Measurements from ENCODE around the gene LKAAEAR1. TPM values are rescaled to one million over a fixed set of nuclear protein-coding genes. Genes with fewer than 3 reads are reported as not detected.

The LKAAEAR1 gene
- polyA plus RNA-seq, 2 of the 4 experiments (the other 2 are of a cell fraction): 0.14 to 0.56 TPM

- TF ChIP-seq HMGXB4 (CRISPR knock-in tag; IDR thresholded peaks at IDR 0.05; ENCODE audit: borderline replicate concordance): no peak
- no peak for TF ChIP-seq EP300 (IDR thresholded peaks at IDR 0.05)
Observed at GRCh38 chr20:64110411-64111068, 26.3 kb upstream of the LKAAEAR1 start (continued).

- WGBS (ENCODE audit: missing lambda C conversion rate): 63% methylated on average over 12 of the region's 16 CpGs
- CTCF ChIA-PET: interaction anchor here (1.0 to 7.6 kb wide), 5 partner anchors 9 to 70 kb away, joined by 3 to 63 read pairs (median 7); partner anchors contain the start of gene LKAAEAR1
- Histone ChIP-seq H3K4me1 (no peaks in the 10 kb centered on the region), H3K4me3 (no peak overlapping the region), H3K9me3 (no peaks in the 10 kb centered on the region), H3K27ac (no peak overlapping the region), H3K4me2 (no peak overlapping the region)
- DNase-seq (ENCODE audit: low read depth in 1 of 2, low spot score in 1 of 2) (no peak), ATAC-seq (no peak), FAIRE-seq (no peak)
- TF ChIP-seq REST (IDR thresholded peaks at IDR 0.05): no peak
- POLR2A ChIA-PET: no interaction called here
Observed at GRCh38 chr20:64109831-64110391, 25.7 kb upstream of the LKAAEAR1 start.

GRCh38 chr20:64108731-64109681 lies 24.8 kb upstream of the LKAAEAR1 start:
- Histone ChIP-seq H3K4me3 (no peak overlapping the region), H3K27ac (no peak overlapping the region), H3K4me1 (no peaks in the 10 kb centered on the region), H3K4me2 (no peak overlapping the region), H3K9me3 (no peaks in the 10 kb centered on the region)
- no peak for DNase-seq (ENCODE audit: low read depth in 1 of 2, low spot score in 1 of 2)
- ChIA-PET CTCF (interaction anchor here (0.8 to 7.1 kb wide), 5 partner anchors 12 to 71 kb away, joined by 3 to 63 read pairs (median 3); partner anchors contain the start of gene LKAAEAR1), POLR2A (no interaction called here)
- FAIRE-seq: no peak
- 63% methylated on average over 16 of the region's 26 CpGs for WGBS (ENCODE audit: missing lambda C conversion rate)
- ATAC-seq: no peak
- no peak for TF ChIP-seq RNF2 (IDR thresholded peaks at IDR 0.05; ENCODE audit: borderline replicate concordance, low read depth)
- no peak for TF ChIP-seq NPAS2 (CRISPR knock-in tag; IDR thresholded peaks at IDR 0.05; ENCODE audit: borderline replicate concordance)
- TF ChIP-seq HDAC2 (IDR thresholded peaks at IDR 0.05): no peak
- TF ChIP-seq CBX2 (IDR thresholded peaks at IDR 0.05; ENCODE audit: borderline replicate concordance, low read depth): no peak
- TF ChIP-seq RFX5 (IDR thresholded peaks at IDR 0.05): no peak
- no peak for TF ChIP-seq RARB (CRISPR knock-in tag; IDR thresholded peaks at IDR 0.05)
- no peak for TF ChIP-seq POLR2A (IDR thresholded peaks at IDR 0.05; ENCODE audit: low read length)
- no peak for TF ChIP-seq ESRRA (IDR thresholded peaks at IDR 0.05; ENCODE audit: borderline replicate concordance, low read length)
- no peak for TF ChIP-seq FOXS1 (CRISPR knock-in tag; IDR thresholded peaks at IDR 0.05)
- no peak for TF ChIP-seq CHD4 (IDR thresholded peaks at IDR 0.05; ENCODE audit: borderline replicate concordance)
- TF ChIP-seq JUNB (IDR thresholded peaks at IDR 0.05): no peak

All from A549 (cell line).